Natural killer cell treated with Interleukin-12 subunit alpha and Interleukin-12 subunit beta and Interleukin-15 and Interleukin-18, amount 100 ng/mL, for 72 hours (primary cell): ENCODE data around the gene TRPC4AP. TPM values are rescaled to one million over a fixed set of nuclear protein-coding genes. Genes with fewer than 3 reads are reported as not detected.
A peak's percentile ranks its signal among the peaks of the same experiment; 100 is the strongest.

Source experiments
- ATAC-seq, 2 donors: fragments of 150-1000 bp; cut with Tn5 transposase in 1 of 2; sonication (Bioruptor Pico), chemical (Tn5 transposase) in 1 of 2; 2 replicates each; pipeline ENCODE4 v1.10.0; 2021
- DNase-seq: peaks from one replicate; pipeline ENCODE4 v3.0.0; 2022; ENCODE audit warnings: low spot score
- H3K27ac Mint-ChIP-seq, 2 donors: 1 replicate in 1 of 2; 2 replicates in 1 of 2; pipeline ENCODE4 v1.8.0; 2022; ENCODE audit warnings: mixed read lengths in 2 of 2, mild to moderate bottlenecking in 1 of 2, moderate library complexity in 1 of 2
- H3K27me3 Mint-ChIP-seq, 2 donors: 1 replicate in 1 of 2; 2 replicates in 1 of 2; pipeline ENCODE4 v1.8.0; 2022; ENCODE audit warnings: mixed read lengths in 2 of 2
- H3K36me3 Mint-ChIP-seq: one replicate; pipeline ENCODE4 v1.8.0; 2022; ENCODE audit warnings: mixed read lengths
- H3K4me1 Mint-ChIP-seq, 2 donors: 1 replicate in 1 of 2; 2 replicates in 1 of 2; pipeline ENCODE4 v1.8.0; 2022; ENCODE audit warnings: low read depth in 2 of 2, mixed read lengths in 2 of 2, mild to moderate bottlenecking in 1 of 2
- H3K4me3 Mint-ChIP-seq: one replicate; pipeline ENCODE4 v1.8.0; 2022; ENCODE audit warnings: mixed read lengths
- H3K9me3 Mint-ChIP-seq: 2 replicates; pipeline ENCODE4 v1.8.0; 2022; ENCODE audit warnings: mixed read lengths
- total RNA-seq, 2 donors: library from RNA; stranded (reverse); gene quantifications; one replicate each; pipeline ENCODE4 v1.2.3, GENCODE V29; 2022

Gene TRPC4AP
- total RNA-seq, 2 donors from 2014 or later: 62.8 to 86.4 TPM

- Mint-ChIP-seq H3K27me3 (no peaks in the 10 kb centered on the region), H3K9me3 (no peaks in the 10 kb centered on the region), H3K36me3 (peaks cover 42% of the 10 kb centered on the region), H3K4me3 (no peak overlapping the region), H3K4me1 (peaks cover 0 to 6% of the 10 kb centered on the region in 2 donors), H3K27ac (peak overlapping the region in 1 of 2 donors; percentile 40)
- DNase-seq (no peak), ATAC-seq (no peak)
Measured at GRCh38 chr20:35030136-35030535, 62.5 kb downstream of the TRPC4AP start.

GRCh38 chr20:35027301-35027700 lies 65.3 kb downstream of the TRPC4AP start:
- ATAC-seq: no peak
- Mint-ChIP-seq H3K9me3 (no peaks in the 10 kb centered on the region), H3K4me3 (no peak overlapping the region), H3K36me3 (peaks cover 43% of the 10 kb centered on the region), H3K27me3 (no peaks in the 10 kb centered on the region), H3K4me1 (peaks cover 0 to 6% of the 10 kb centered on the region in 2 donors), H3K27ac (peak overlapping the region in 1 of 2 donors; percentile 19)
- DNase-seq: no peak

GRCh38 chr20:35025116-35025515 lies 67.5 kb downstream of the TRPC4AP start:
- H3K9me3 Mint-ChIP-seq: no peaks in the 10 kb centered on the region
- no peak overlapping the region for H3K4me3 Mint-ChIP-seq
- peaks cover 27% of the 10 kb centered on the region for H3K36me3 Mint-ChIP-seq
- H3K27ac Mint-ChIP-seq: peak overlapping the region in 1 of 2 donors; percentile 26
- DNase-seq (no peak), ATAC-seq (no peak)
- H3K27me3 Mint-ChIP-seq: no peaks in the 10 kb centered on the region
- peaks cover under 1 to 3% of the 10 kb centered on the region in 2 donors for H3K4me1 Mint-ChIP-seq

- ATAC-seq: peak in 1 of 2 donors; percentile 15
- Mint-ChIP-seq H3K4me1 (peaks cover 5 to 7% of the 10 kb centered on the region in 2 donors), H3K27me3 (no peaks in the 10 kb centered on the region), H3K4me3 (no peak overlapping the region), H3K27ac (no peak overlapping the region), H3K36me3 (peaks cover 26% of the 10 kb centered on the region), H3K9me3 (no peaks in the 10 kb centered on the region)
- no peak for DNase-seq
Measured at GRCh38 chr20:35023624-35024023, 69.0 kb downstream of the TRPC4AP start.

GRCh38 chr20:35021831-35022230 lies 70.8 kb downstream of the TRPC4AP start:
- Mint-ChIP-seq H3K27me3 (no peaks in the 10 kb centered on the region), H3K27ac (no peak overlapping the region), H3K9me3 (no peaks in the 10 kb centered on the region), H3K4me3 (no peak overlapping the region), H3K36me3 (peaks cover 17% of the 10 kb centered on the region), H3K4me1 (peaks cover 4 to 5% of the 10 kb centered on the region in 2 donors)
- ATAC-seq (no peak), DNase-seq (no peak)

GRCh38 chr20:35021063-35021462 lies 71.5 kb downstream of the TRPC4AP start:
- no peak for ATAC-seq
- H3K27ac Mint-ChIP-seq: no peak overlapping the region
- H3K36me3 Mint-ChIP-seq: peaks cover 17% of the 10 kb centered on the region
- H3K4me3 Mint-ChIP-seq: no peak overlapping the region
- no peak for DNase-seq
- H3K4me1 Mint-ChIP-seq: peaks cover 4 to 5% of the 10 kb centered on the region in 2 donors
- H3K9me3 Mint-ChIP-seq: no peaks in the 10 kb centered on the region
- H3K27me3 Mint-ChIP-seq: no peaks in the 10 kb centered on the region

GRCh38 chr20:35020108-35020928 lies 72.3 kb downstream of the TRPC4AP start:
- ATAC-seq (no peak), DNase-seq (no peak)
- Mint-ChIP-seq H3K36me3 (peaks cover 12% of the 10 kb centered on the region), H3K4me1 (peaks cover 4 to 5% of the 10 kb centered on the region in 2 donors), H3K4me3 (no peak overlapping the region), H3K27me3 (no peaks in the 10 kb centered on the region), H3K9me3 (no peaks in the 10 kb centered on the region), H3K27ac (no peak overlapping the region)

GRCh38 chr20:35018590-35019371 lies 73.8 kb downstream of the TRPC4AP start:
- peaks cover 10% of the 10 kb centered on the region for H3K36me3 Mint-ChIP-seq

GRCh38 chr20:35017099-35017835 lies 75.3 kb downstream of the TRPC4AP start:
- H3K4me3 Mint-ChIP-seq: no peak overlapping the region
- no peaks in the 10 kb centered on the region for H3K27me3 Mint-ChIP-seq
- no peak overlapping the region for H3K27ac Mint-ChIP-seq
- H3K36me3 Mint-ChIP-seq: peaks cover 10% of the 10 kb centered on the region
- no peak for ATAC-seq
- peaks cover 4 to 5% of the 10 kb centered on the region in 2 donors for H3K4me1 Mint-ChIP-seq
- no peak for DNase-seq
- H3K9me3 Mint-ChIP-seq: no peaks in the 10 kb centered on the region

More at GRCh38 chr20:35018590-35019371, 73.8 kb downstream of the TRPC4AP start:
- Mint-ChIP-seq H3K9me3 (no peaks in the 10 kb centered on the region), H3K4me1 (peaks cover 4 to 5% of the 10 kb centered on the region in 2 donors), H3K4me3 (no peak overlapping the region), H3K27ac (no peak overlapping the region), H3K27me3 (no peaks in the 10 kb centered on the region)
- ATAC-seq: no peak
- DNase-seq: no peak

- ATAC-seq (no peak), DNase-seq (no peak)
- peaks cover 9 to 11% of the 10 kb centered on the region in 2 donors for H3K4me1 Mint-ChIP-seq
- no peaks in the 10 kb centered on the region for H3K9me3 Mint-ChIP-seq
- H3K36me3 Mint-ChIP-seq: peaks cover 18% of the 10 kb centered on the region
- H3K27ac Mint-ChIP-seq: no peak overlapping the region
- no peaks in the 10 kb centered on the region for H3K27me3 Mint-ChIP-seq
- no peak overlapping the region for H3K4me3 Mint-ChIP-seq
Measured at GRCh38 chr20:35015863-35016193, 76.8 kb downstream of the TRPC4AP start.

GRCh38 chr20:35014537-35014936 lies 78.1 kb downstream of the TRPC4AP start:
- H3K27me3 Mint-ChIP-seq: no peaks in the 10 kb centered on the region

GRCh38 chr20:35013421-35014411 lies 78.9 kb downstream of the TRPC4AP start:
- no peak overlapping the region for H3K4me3 Mint-ChIP-seq
- H3K27me3 Mint-ChIP-seq: no peaks in the 10 kb centered on the region
- H3K36me3 Mint-ChIP-seq: peaks cover 17% of the 10 kb centered on the region
- ATAC-seq (no peak), DNase-seq (no peak)
- H3K27ac Mint-ChIP-seq: peak overlapping the region in 1 of 2 donors; percentile 78
- H3K9me3 Mint-ChIP-seq: no peaks in the 10 kb centered on the region
- H3K4me1 Mint-ChIP-seq: peaks cover 9 to 13% of the 10 kb centered on the region in 2 donors

More at GRCh38 chr20:35014537-35014936, 78.1 kb downstream of the TRPC4AP start:
- no peak for DNase-seq
- H3K9me3 Mint-ChIP-seq: no peaks in the 10 kb centered on the region
- no peak for ATAC-seq
- H3K4me3 Mint-ChIP-seq: no peak overlapping the region
- peaks cover 12% of the 10 kb centered on the region for H3K36me3 Mint-ChIP-seq
- H3K4me1 Mint-ChIP-seq: peaks cover 9 to 13% of the 10 kb centered on the region in 2 donors
- H3K27ac Mint-ChIP-seq: no peak overlapping the region
